GM21529 (cell line): ENCODE results near the gene DYNC2H1.

Source experiments
- ATAC-seq: cut with Tn5 transposase; IDR thresholded peaks from one replicate; pipeline ENCODE4 v1.9.1; 2021; ENCODE audit not compliant: unreplicated experiment

The DYNC2H1 gene

GRCh38 chr11:103272876-103273275, 163.7 kb downstream of the DYNC2H1 start:
- ATAC-seq: no peak

GRCh38 chr11:103274025-103274424, 164.8 kb downstream of the DYNC2H1 start:
- ATAC-seq: no peak

GRCh38 chr11:103279821-103280220, 170.6 kb downstream of the DYNC2H1 start:
- no peak for ATAC-seq

- no peak for ATAC-seq
Measured at GRCh38 chr11:103281301-103281700, 172.1 kb downstream of the DYNC2H1 start.

GRCh38 chr11:103284260-103284659, 175.0 kb downstream of the DYNC2H1 start:
- no peak for ATAC-seq

- no peak for ATAC-seq
Measured at GRCh38 chr11:103294516-103294915, 185.3 kb downstream of the DYNC2H1 start.

GRCh38 chr11:103295704-103296103, 186.5 kb downstream of the DYNC2H1 start:
- ATAC-seq: no peak

GRCh38 chr11:103297900-103298299, 188.7 kb downstream of the DYNC2H1 start:
- ATAC-seq: no peak

GRCh38 chr11:103315248-103315647, 206.0 kb downstream of the DYNC2H1 start:
- ATAC-seq: no peak

- ATAC-seq: no peak
Measured at GRCh38 chr11:103317118-103317517, 207.9 kb downstream of the DYNC2H1 start.

GRCh38 chr11:103322821-103323220, 213.6 kb downstream of the DYNC2H1 start:
- no peak for ATAC-seq

GRCh38 chr11:103325686-103326069, 216.5 kb downstream of the DYNC2H1 start:
- ATAC-seq: no peak

GRCh38 chr11:103326070-103326794, 217.0 kb downstream of the DYNC2H1 start:
- ATAC-seq: peak; percentile 93

- no peak for ATAC-seq
Measured at GRCh38 chr11:103327721-103328120, 218.5 kb downstream of the DYNC2H1 start.

- no peak for ATAC-seq
Measured at GRCh38 chr11:103332409-103332808, 223.2 kb downstream of the DYNC2H1 start.

GRCh38 chr11:103338621-103339484, 229.6 kb downstream of the DYNC2H1 start:
- no peak for ATAC-seq

GRCh38 chr11:103339485-103339857, 230.2 kb downstream of the DYNC2H1 start:
- ATAC-seq: no peak

GRCh38 chr11:103340956-103341355, 231.7 kb downstream of the DYNC2H1 start:
- ATAC-seq: no peak

- ATAC-seq: no peak
Measured at GRCh38 chr11:103344886-103345285, 235.7 kb downstream of the DYNC2H1 start.

GRCh38 chr11:103349595-103349994, 240.4 kb downstream of the DYNC2H1 start:
- no peak for ATAC-seq

GRCh38 chr11:103354656-103355055, 245.4 kb downstream of the DYNC2H1 start:
- ATAC-seq: no peak

- no peak for ATAC-seq
Measured at GRCh38 chr11:103358251-103358650, 249.0 kb downstream of the DYNC2H1 start.
